OCI-LY7 (cell line): ENCODE data around the gene TRIO. TPM values are rescaled to one million over a fixed set of nuclear protein-coding genes. Genes with fewer than 3 reads are reported as not detected.

ENCODE experiments used
- BruUV-seq: library from RNA; stranded (reverse); fragments of 400-500 nt; replicated peaks from 2 replicates; lab custom pipeline; 2021; lab: Mats Ljungman, UMichigan
- CTCF ChIA-PET: fragments of 300-600 bp; sonication (Branson Sonifier 250); formaldehyde crosslinking; loops from one replicate; lab custom pipeline; 2022; ENCODE audit warnings: antibody characterized with exemption; ENCODE audit not compliant: unreplicated experiment; lab: Charles Lee
- POLR2A ChIA-PET: fragments of 300-600 bp; sonication (Branson Sonifier 250); formaldehyde crosslinking; loops from one replicate; lab custom pipeline; 2022; ENCODE audit warnings: antibody characterized with exemption; lab: Charles Lee
- DNase-seq: peaks from one replicate; pipeline ENCODE4 v3.0.0-alpha.2; 2015; ENCODE audit warnings: low spot score
- H2AFZ ChIP-seq: fragments of 200-600 bp; sonication (generic), shearing (Covaris generic); 2 replicates; pipeline ENCODE4 v1.6.1; 2014; ENCODE audit warnings: mild to moderate bottlenecking, antibody characterized with exemption, low read length, moderate library complexity
- H3K27ac ChIP-seq: fragments of 200-600 bp; sonication (generic); 2 replicates; pipeline ENCODE4 v1.5.1; 2014; ENCODE audit warnings: mixed run types, low read depth, mild to moderate bottlenecking, moderate library complexity, low read length, inconsistent platforms; ENCODE audit not compliant: poor library complexity, severe bottlenecking
- H3K36me3 ChIP-seq: fragments of 200-600 bp; sonication (generic); 2 replicates; pipeline ENCODE4 v1.6.1; 2014; ENCODE audit warnings: mild to moderate bottlenecking, antibody characterized with exemption, low read length, moderate library complexity, mixed read lengths; ENCODE audit not compliant: insufficient read depth
- H3K4me1 ChIP-seq: fragments of 200-600 bp; sonication (generic); 2 replicates; pipeline ENCODE4 v1.5.1; 2014; ENCODE audit warnings: mild to moderate bottlenecking, low read length; ENCODE audit not compliant: insufficient read depth, poor library complexity, severe bottlenecking
- H3K4me2 ChIP-seq: fragments of 200-600 bp; sonication (generic); 2 replicates; pipeline ENCODE4 v1.6.1; 2014; ENCODE audit warnings: mild to moderate bottlenecking, low read length
- H3K4me3 ChIP-seq: fragments of 200-600 bp; sonication (generic); 2 replicates; pipeline ENCODE4 v1.5.1; 2014; ENCODE audit warnings: mild to moderate bottlenecking, low read depth, low read length; ENCODE audit not compliant: poor library complexity, severe bottlenecking
- H3K79me2 ChIP-seq: fragments of 200-600 bp; sonication (generic); 2 replicates; pipeline ENCODE4 v1.6.1; 2016; ENCODE audit warnings: low read depth, mild to moderate bottlenecking, low read length, moderate library complexity, mixed read lengths; ENCODE audit not compliant: insufficient read depth
- H3K9me2 ChIP-seq: fragments of 200-600 bp; sonication (generic); 2 replicates; pipeline ENCODE4 v1.6.1; 2016; ENCODE audit warnings: mild to moderate bottlenecking, low read length, mixed read lengths; ENCODE audit not compliant: insufficient read depth
- H3K9me3 ChIP-seq: fragments of 200-600 bp; sonication (generic); 2 replicates; pipeline ENCODE4 v1.6.1; 2014; ENCODE audit warnings: mild to moderate bottlenecking, mixed run types, low read length, mixed read lengths
- H4K20me1 ChIP-seq: fragments of 200-600 bp; sonication (generic); 2 replicates; pipeline ENCODE4 v1.6.1; 2014; ENCODE audit warnings: mild to moderate bottlenecking, antibody characterized with exemption, low read length, moderate library complexity, mixed read lengths; ENCODE audit not compliant: insufficient read depth
- CTCF ChIP-seq: fragments of 200-600 bp; sonication (generic); conservative IDR thresholded peaks from 2 replicates; pipeline ENCODE4 v1.5.1; 2014; ENCODE audit warnings: mild to moderate bottlenecking, antibody characterized with exemption, low read length, moderate library complexity, mixed read lengths
- EZH2phosphoT487 ChIP-seq: fragments of 200-600 bp; sonication (generic); IDR thresholded peaks from 2 replicates; pipeline ENCODE4 v1.6.1; 2018; ENCODE audit warnings: low read depth, borderline replicate concordance, mild to moderate bottlenecking, mixed run types, antibody characterized with exemption, low read length, moderate library complexity, mixed read lengths
- intact Hi-C: fragments of 100-400 bp; cut with micrococcal nuclease; formaldehyde crosslinking; loops from one replicate; pipeline ENCODE4 v1.10.0; 2022; ENCODE audit not compliant: unreplicated experiment
- total RNA-seq, 2 experiments: library from RNA; depleted of rRNA in 1 of 2; stranded (reverse); fragments of >200 nt in 1 of 2; shearing (Covaris generic) in 1 of 2; gene quantifications; 2 replicates each; pipeline ENCODE4 v1.2.3, GENCODE V29; 2014 to 2022

The TRIO gene
- total RNA-seq, 2 experiments from 2014 or later = 35.8 to 55.1 TPM

- ChIA-PET POLR2A (no interaction called here), CTCF (no interaction called here)
- Histone ChIP-seq H3K4me3 (no peak overlapping the region), H3K9me2 (no peaks in the 10 kb centered on the region), H3K79me2 (no peaks in the 10 kb centered on the region), H3K4me1 (no peaks in the 10 kb centered on the region), H4K20me1 (no peaks in the 10 kb centered on the region), H3K27ac (no peak overlapping the region), H3K4me2 (no peak overlapping the region), H2AFZ (no peak overlapping the region), H3K36me3 (no peaks in the 10 kb centered on the region), H3K9me3 (no peaks in the 10 kb centered on the region)
- TF ChIP-seq CTCF = no peak
- DNase-seq = no peak
- intact Hi-C loops = no loop called here
- no TSS peak for BruUV-seq
Observed at GRCh38 chr5:14450018-14450524, 306.9 kb downstream of the TRIO start.

DNA sequence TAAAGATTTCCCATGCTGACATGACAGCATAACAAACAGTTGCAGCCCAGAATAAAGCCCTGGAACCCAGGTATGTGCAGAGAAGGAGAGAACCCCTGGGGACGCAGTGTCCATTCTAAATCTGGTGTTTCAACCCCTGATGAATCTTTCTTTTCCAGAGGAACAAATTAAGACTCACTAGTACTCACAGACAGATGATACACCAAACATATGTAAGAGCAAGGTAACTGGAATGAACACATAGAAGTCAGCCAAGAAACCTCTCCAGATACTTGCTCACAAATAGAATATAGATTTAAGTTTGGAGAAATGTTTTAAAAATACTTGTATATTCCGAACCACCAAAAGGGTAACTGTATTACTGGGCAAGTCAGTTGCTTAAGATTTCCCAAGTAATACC is 307.6 kb downstream of the TRIO start:
- no peak overlapping the region for H3K27ac ChIP-seq
- no peak overlapping the region for H2AFZ ChIP-seq
- TF ChIP-seq EZH2phosphoT487 (no peak), CTCF (no peak)
- no peaks in the 10 kb centered on the region for H3K9me3 ChIP-seq
- no peak overlapping the region for H3K4me2 ChIP-seq
- no TSS peak for BruUV-seq
- H3K79me2 ChIP-seq = no peaks in the 10 kb centered on the region
- POLR2A ChIA-PET = no interaction called here
- H3K36me3 ChIP-seq = no peaks in the 10 kb centered on the region
- no peaks in the 10 kb centered on the region for H4K20me1 ChIP-seq
- no peak for DNase-seq
- no peak overlapping the region for H3K4me3 ChIP-seq
- H3K9me2 ChIP-seq = no peaks in the 10 kb centered on the region
- CTCF ChIA-PET = interaction anchor here (1.0 kb wide), 1 partner anchor 21 kb away, joined by 3 read pairs; no protein-coding TSS in a partner anchor
- intact Hi-C loops = no loop called here
- no peaks in the 10 kb centered on the region for H3K4me1 ChIP-seq

DNA sequence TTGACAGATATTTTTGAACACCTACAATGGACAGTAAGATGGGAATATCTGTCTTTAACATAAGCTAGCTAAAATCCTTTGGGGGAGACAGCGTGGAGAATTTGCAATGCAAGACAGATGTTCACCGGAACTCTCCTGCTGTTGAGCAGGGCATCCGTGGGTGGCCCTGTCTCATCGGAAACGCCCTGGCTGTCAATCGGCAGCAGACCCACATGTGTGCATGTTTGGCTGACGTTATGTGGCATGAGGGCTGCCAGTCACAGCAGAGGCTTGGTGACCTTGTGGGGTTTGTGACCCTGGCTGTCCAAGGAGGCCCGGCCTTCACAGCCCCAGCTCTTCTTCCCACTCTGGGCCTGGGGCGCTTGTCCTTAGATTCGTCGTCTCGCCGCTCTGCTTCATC is 308.7 kb downstream of the TRIO start:
- Histone ChIP-seq H3K79me2 (no peaks in the 10 kb centered on the region), H3K4me3 (no peak overlapping the region), H3K36me3 (no peaks in the 10 kb centered on the region), H3K27ac (no peak overlapping the region), H3K9me2 (no peaks in the 10 kb centered on the region), H3K4me2 (no peak overlapping the region), H3K4me1 (no peaks in the 10 kb centered on the region), H3K9me3 (no peaks in the 10 kb centered on the region), H4K20me1 (no peaks in the 10 kb centered on the region), H2AFZ (no peak overlapping the region)
- BruUV-seq = no TSS peak
- POLR2A ChIA-PET = interaction anchor here (0.7 kb wide), 1 partner anchor 1273 kb away, joined by 3 read pairs; no protein-coding TSS in a partner anchor
- no peak for TF ChIP-seq EZH2phosphoT487
- no peak for TF ChIP-seq CTCF
- CTCF ChIA-PET = interaction anchor here (1.0 kb wide), 1 partner anchor 20 kb away, joined by 3 read pairs; no protein-coding TSS in a partner anchor
- no peak for DNase-seq
- intact Hi-C loops = no loop called here
